IMR-90 (cell line): ENCODE data around the gene ILRUN. TPM values are rescaled to one million over a fixed set of nuclear protein-coding genes. Genes with fewer than 3 reads are reported as not detected.

ENCODE experiments used
- ATAC-seq: fragments of 200-7000 bp; cut with Tn5 transposase; 2 replicates; pipeline ENCODE4 v1.9.1; 2020; ENCODE audit warnings: low read depth, mild to moderate bottlenecking, moderate library complexity
- BruUV-seq: library from RNA; stranded (reverse); fragments of 400-500 nt; replicated peaks from 2 replicates; lab custom pipeline; 2021; lab: Mats Ljungman, UMichigan
- CTCF ChIA-PET: fragments of 300-600 bp; formaldehyde crosslinking; extraction: SDS; loops from one replicate; lab custom pipeline; 2021; ENCODE audit warnings: antibody characterized with exemption; lab: Yijun Ruan, JAX
- POLR2A ChIA-PET: fragments of 300-600 bp; sonication (Branson Sonifier 250); formaldehyde crosslinking; loops from one replicate; lab custom pipeline; 2022; ENCODE audit warnings: antibody characterized with exemption; ENCODE audit not compliant: unreplicated experiment; lab: Charles Lee
- DNase-seq: peaks from one replicate; pipeline ENCODE4 v3.0.0; 2013
- H2AFZ ChIP-seq: replicated peaks from 2 replicates; pipeline ENCODE3; 2013; ENCODE audit warnings: low read length, mild to moderate bottlenecking; ENCODE audit not compliant: poor library complexity
- H2AK5ac ChIP-seq: 2 replicates; pipeline ENCODE4 v1.6.1; 2013; ENCODE audit warnings: low read depth, low read length, inconsistent platforms
- H2AK9ac ChIP-seq: replicated peaks from 2 replicates; pipeline ENCODE3; 2013; ENCODE audit warnings: mild to moderate bottlenecking, low read depth, low read length, moderate library complexity; ENCODE audit not compliant: poor library complexity
- H2BK120ac ChIP-seq: 2 replicates; pipeline ENCODE4 v1.6.1; 2013; ENCODE audit warnings: low read depth, low read length, inconsistent platforms
- H2BK15ac ChIP-seq: 3 replicates; pipeline ENCODE4 v1.6.1; 2013; ENCODE audit warnings: low read depth, low read length, inconsistent platforms
- H2BK20ac ChIP-seq: 2 replicates; pipeline ENCODE4 v1.6.1; 2013; ENCODE audit warnings: low read depth, mild to moderate bottlenecking, inconsistent platforms, low read length, moderate library complexity
- H2BK5ac ChIP-seq: 2 replicates; pipeline ENCODE4 v1.6.1; 2013; ENCODE audit warnings: mild to moderate bottlenecking, low read depth, low read length, inconsistent platforms; ENCODE audit not compliant: poor library complexity, severe bottlenecking
- H3K14ac ChIP-seq: replicated peaks from 2 replicates; pipeline ENCODE4 v1.6.1; 2013; ENCODE audit warnings: low read depth, low read length, inconsistent platforms
- H3K18ac ChIP-seq: 2 replicates; pipeline ENCODE4 v1.6.1; 2013; ENCODE audit warnings: low read depth, low read length, control low read depth
- H3K23ac ChIP-seq: 2 replicates; pipeline ENCODE4 v1.6.1; 2013; ENCODE audit warnings: low read depth, low read length, inconsistent platforms
- H3K27ac ChIP-seq: 2 replicates; pipeline ENCODE4 v1.5.1; 2013; ENCODE audit warnings: mild to moderate bottlenecking, control low read depth, low read length; ENCODE audit not compliant: insufficient read depth
- H3K27me3 ChIP-seq: 2 replicates; pipeline ENCODE4 v1.6.1; 2013; ENCODE audit warnings: low read length; ENCODE audit not compliant: control insufficient read depth, insufficient read depth
- H3K36me3 ChIP-seq: 2 replicates; pipeline ENCODE4 v1.6.1; 2013; ENCODE audit warnings: low read length, mixed read lengths; ENCODE audit not compliant: control insufficient read depth, insufficient read depth
- H3K4ac ChIP-seq: 2 replicates; pipeline ENCODE4 v1.6.1; 2013; ENCODE audit warnings: low read depth, low read length, inconsistent platforms
- H3K4me1 ChIP-seq: 2 replicates; pipeline ENCODE4 v1.6.1; 2013; ENCODE audit warnings: low read length, mixed read lengths; ENCODE audit not compliant: control insufficient read depth, insufficient read depth
- H3K4me2 ChIP-seq: 2 replicates; pipeline ENCODE4 v1.6.1; 2013; ENCODE audit warnings: low read depth, mild to moderate bottlenecking, control low read depth, low read length, moderate library complexity
- H3K4me3 ChIP-seq: 2 replicates; pipeline ENCODE4 v1.5.1; 2013; ENCODE audit warnings: low read depth, mild to moderate bottlenecking, control low read depth, low read length, moderate library complexity; ENCODE audit not compliant: insufficient read depth
- H3K56ac ChIP-seq: 2 replicates; pipeline ENCODE4 v1.6.1; 2013; ENCODE audit warnings: low read length, inconsistent platforms; ENCODE audit not compliant: insufficient read depth; ENCODE audit errors: extremely low read depth
- H3K79me1 ChIP-seq, 2 experiments: 2 replicates each; pipeline ENCODE4 v1.6.1; 2013; ENCODE audit warnings: low read length in 2 of 2, inconsistent platforms in 1 of 2, low read depth in 1 of 2
- H3K9ac ChIP-seq: 2 replicates; pipeline ENCODE4 v1.6.1; 2013; ENCODE audit warnings: low read depth, low read length, control low read depth
- H3K9me1 ChIP-seq: 2 replicates; pipeline ENCODE4 v1.6.1; 2013; ENCODE audit warnings: low read length, inconsistent platforms; ENCODE audit not compliant: insufficient read depth
- H3K9me3 ChIP-seq: 2 replicates; pipeline ENCODE4 v1.6.1; 2013; ENCODE audit warnings: low read length; ENCODE audit not compliant: control insufficient read depth, insufficient read depth
- H4K20me1 ChIP-seq: 2 replicates; pipeline ENCODE4 v1.6.1; 2013; ENCODE audit warnings: low read length, inconsistent platforms; ENCODE audit not compliant: insufficient read depth
- H4K5ac ChIP-seq: 2 replicates; pipeline ENCODE4 v1.6.1; 2013; ENCODE audit warnings: mild to moderate bottlenecking, low read depth, low read length, control low read depth
- H4K8ac ChIP-seq, 2 experiments: 2 replicates each; pipeline ENCODE4 v1.6.1; 2013; ENCODE audit warnings: low read depth in 2 of 2, low read length in 2 of 2, control low read depth in 1 of 2, inconsistent platforms in 1 of 2
- H4K91ac ChIP-seq: 2 replicates; pipeline ENCODE4 v1.6.1; 2013; ENCODE audit warnings: low read depth, low read length, inconsistent platforms; ENCODE audit not compliant: insufficient read depth
- BHLHE40 ChIP-seq: fragments of 150-350 bp; IDR thresholded peaks from 2 replicates; pipeline ENCODE4 v1.6.1; 2016; ENCODE audit warnings: mild to moderate bottlenecking, low read depth, low read length
- CHD1 ChIP-seq: IDR thresholded peaks from 2 replicates; pipeline ENCODE4 v1.6.1; 2012; ENCODE audit warnings: low read depth, low read length, improper control_type of control experiment
- MAZ ChIP-seq: IDR thresholded peaks from 2 replicates; pipeline ENCODE4 v1.6.1; 2012; ENCODE audit warnings: low read depth, mild to moderate bottlenecking, low read length, improper control_type of control experiment, moderate library complexity, borderline replicate concordance
- POLR2A ChIP-seq: IDR thresholded peaks from 2 replicates; pipeline ENCODE4 v1.6.1; 2012; ENCODE audit warnings: mild to moderate bottlenecking, low read depth, low read length
- RAD21 ChIP-seq: IDR thresholded peaks from 2 replicates; pipeline ENCODE4 v1.6.1; 2012; ENCODE audit warnings: low read length, improper control_type of control experiment
- RCOR1 ChIP-seq: IDR thresholded peaks from 2 replicates; pipeline ENCODE4 v1.6.1; 2012; ENCODE audit warnings: mild to moderate bottlenecking, low read length, improper control_type of control experiment; ENCODE audit not compliant: insufficient replicate concordance
- RFX5 ChIP-seq: IDR thresholded peaks from 2 replicates; pipeline ENCODE4 v1.8.0; 2012; ENCODE audit warnings: low read depth, mild to moderate bottlenecking, low read length, moderate library complexity
- WGBS, 2 experiments: methylation state at CpG; one replicate each; pipeline versions ENCODE4 v1.1.5 to v1.1.7; 2013; ENCODE audit warnings: missing lambda C conversion rate in 2 of 2; ENCODE audit not compliant: insufficient read length in 1 of 2; ENCODE audit errors: extremely low coverage in 2 of 2; 5-methylcytosine and 5-hydroxymethylcytosine counted together
- dilution Hi-C: fragments of 300-500 bp; cut with HindIII; formaldehyde crosslinking; loops from one replicate; pipeline ENCODE4 v1.14.3; 2018; ENCODE audit warnings: low sequenced_read_pairs; ENCODE audit not compliant: unreplicated experiment
- in situ Hi-C: fragments of 300-500 bp; cut with MboI; formaldehyde crosslinking; loops from 3 replicates; pipeline ENCODE4 v1.14.3; 2019; ENCODE audit warnings: low sequenced_read_pairs, inconsistent platforms, mixed read lengths
- intact Hi-C: fragments of 100-400 bp; cut with micrococcal nuclease; formaldehyde crosslinking; loops from 2 replicates; pipeline ENCODE4 v1.10.0; 2022
- polyA plus RNA-seq, 3 experiments: library from polyadenylated mRNA; depleted of rRNA; stranded (reverse); fragments of >200 nt; gene quantifications; 2 replicates each; pipeline ENCODE4 v1.2.3, GENCODE V29; 2012; ENCODE audit warnings: low replicate concordance in 1 of 3
- total RNA-seq: library from RNA; depleted of rRNA; stranded (reverse); fragments of >200 nt; gene quantifications from 2 replicates; pipeline ENCODE4 v1.2.3, GENCODE V29; 2012
- TF ChIP-seq, protein P1 (sequence below): fragments of 150-350 bp; IDR thresholded peaks from 2 replicates; pipeline ENCODE4 v1.6.1; 2017; ENCODE audit warnings: mild to moderate bottlenecking, antibody characterized with exemption, low read length, low read depth

ILRUN gene
- total and polyA plus RNA-seq, 2 of the 4 experiments (the other 2 are of a cell fraction) = 25.4 to 29.9 TPM

DNA sequence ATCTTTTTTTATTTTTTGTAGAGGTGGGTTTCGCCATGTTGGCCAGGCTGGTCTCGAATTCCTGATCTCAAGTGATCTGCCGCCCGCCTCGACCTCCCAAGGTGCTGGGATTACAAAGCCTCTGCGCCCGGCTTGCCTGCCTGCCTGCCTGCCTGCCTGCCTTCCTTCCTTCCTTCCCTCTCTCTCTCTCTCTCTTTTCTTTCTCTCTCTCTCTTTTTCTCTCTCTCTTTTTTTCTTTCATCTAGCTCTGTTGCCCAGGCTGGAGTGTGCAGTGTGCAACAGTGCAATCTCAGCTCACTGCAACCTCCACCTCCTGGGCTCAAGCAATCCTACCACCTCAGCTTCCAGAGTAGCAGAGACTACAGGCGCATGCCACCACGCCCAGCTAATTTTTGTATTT, 4.6 kb upstream of the ILRUN start:
- no peaks in the 10 kb centered on the region for H3K9me3 ChIP-seq
- in situ Hi-C loops (no loop called here), dilution Hi-C loops (no loop called here), intact Hi-C loops (no loop called here)
- no peak overlapping the region for H3K4me2 ChIP-seq
- no peak overlapping the region for H4K91ac ChIP-seq
- no peak overlapping the region for H3K9ac ChIP-seq
- no peak overlapping the region for H4K8ac ChIP-seq
- no peak overlapping the region for H3K4ac ChIP-seq
- no peak overlapping the region for H2BK15ac ChIP-seq
- peaks cover 2 to 8% of the 10 kb centered on the region in 2 experiments; a peak in 3 of 4 replicates for H3K79me1 ChIP-seq
- ATAC-seq = no peak
- no peak overlapping the region for H3K23ac ChIP-seq
- no TSS peak for BruUV-seq
- H4K5ac ChIP-seq = no peak overlapping the region
- no peak overlapping the region for H2BK120ac ChIP-seq
- TF ChIP-seq BHLHE40 = no peak
- TF ChIP-seq RAD21 = no peak
- no peak for TF ChIP-seq CHD1
- no peak for TF ChIP-seq RFX5
- no peak for TF ChIP-seq MAZ
- TF ChIP-seq RCOR1 = no peak
- TF ChIP-seq, protein P1, sequence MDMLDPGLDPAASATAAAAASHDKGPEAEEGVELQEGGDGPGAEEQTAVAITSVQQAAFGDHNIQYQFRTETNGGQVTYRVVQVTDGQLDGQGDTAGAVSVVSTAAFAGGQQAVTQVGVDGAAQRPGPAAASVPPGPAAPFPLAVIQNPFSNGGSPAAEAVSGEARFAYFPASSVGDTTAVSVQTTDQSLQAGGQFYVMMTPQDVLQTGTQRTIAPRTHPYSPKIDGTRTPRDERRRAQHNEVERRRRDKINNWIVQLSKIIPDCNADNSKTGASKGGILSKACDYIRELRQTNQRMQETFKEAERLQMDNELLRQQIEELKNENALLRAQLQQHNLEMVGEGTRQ = no peak
- no peak for TF ChIP-seq POLR2A
- H3K27me3 ChIP-seq = no peaks in the 10 kb centered on the region
- no peaks in the 10 kb centered on the region for H3K36me3 ChIP-seq
- no peaks in the 10 kb centered on the region for H3K4me1 ChIP-seq
- H3K18ac ChIP-seq = no peak overlapping the region
- no peak overlapping the region for H3K27ac ChIP-seq
- H3K56ac ChIP-seq = no peak overlapping the region
- CTCF ChIA-PET = no interaction called here
- H2AK5ac ChIP-seq = no peak overlapping the region
- H3K4me3 ChIP-seq = no peak overlapping the region
- H4K20me1 ChIP-seq = peaks cover 4% of the 10 kb centered on the region; the same call in 1 of the 2 replicates
- H2AK9ac ChIP-seq = no peak overlapping the region
- 71% methylated on average over 6 of the region's 9 CpGs; no CpG with 5 or more reads in 1 of the 2 experiments for WGBS, 2 experiments
- H2BK20ac ChIP-seq = no peak overlapping the region
- no peak for DNase-seq
- POLR2A ChIA-PET = no interaction called here
- H3K14ac ChIP-seq = no peak overlapping the region
- H2AFZ ChIP-seq = no peak overlapping the region
- H3K9me1 ChIP-seq = no peaks in the 10 kb centered on the region
- no peak overlapping the region for H2BK5ac ChIP-seq
